Endothelial cell of umbilical vein (primary cell): ENCODE measurements around the gene COPS7A. TPM values are rescaled to one million over a fixed set of nuclear protein-coding genes. Genes with fewer than 3 reads are reported as not detected.

ENCODE experiments used
- BruUV-seq: library from RNA; stranded (reverse); fragments of 400-500 nt; replicated peaks from 2 replicates; lab custom pipeline; 2021; lab: Mats Ljungman, UMichigan
- CTCF ChIA-PET: fragments of 300-600, 350-600 bp; sonication (Branson Sonifier 250); formaldehyde crosslinking; loops from one replicate; lab custom pipeline; 2021; ENCODE audit warnings: antibody characterized with exemption, inconsistent platforms; lab: Charles Lee
- POLR2A ChIA-PET: fragments of 300-600, 350-600 bp; sonication (Branson Sonifier 250); formaldehyde crosslinking; loops from one replicate; lab custom pipeline; 2021; ENCODE audit warnings: antibody characterized with exemption, inconsistent platforms; lab: Charles Lee
- DNase-seq: peaks from one replicate; pipeline ENCODE4 v3.0.0-alpha.2; 2011; ENCODE audit warnings: low read depth, low spot score
- FAIRE-seq: peaks from 2 replicates; lab custom pipeline; 2011; peaks lifted over from hg19 to GRCh38; lab: Jason Lieb, UNC
- H2AFZ ChIP-seq: 2 replicates; pipeline ENCODE4 v1.6.0; 2012; ENCODE audit warnings: low read depth, low read length, control low read depth, inconsistent platforms
- H3K27ac ChIP-seq: 2 replicates; pipeline ENCODE4 v1.5.1; 2011; ENCODE audit warnings: low read depth, mild to moderate bottlenecking, control low read depth, low read length, moderate library complexity; ENCODE audit not compliant: insufficient read depth
- H3K27me3 ChIP-seq, 2 experiments: 2 replicates each; pipeline versions ENCODE4 v1.6.0 to v1.6.1; 2011; ENCODE audit warnings: low read length in 2 of 2, mixed read lengths in 1 of 2; ENCODE audit not compliant: control insufficient read depth in 2 of 2, insufficient read depth in 2 of 2
- H3K36me3 ChIP-seq, 2 experiments: 2 replicates in 1 of 2; 3 replicates in 1 of 2; pipeline ENCODE4 v1.5.1; 2011; ENCODE audit warnings: low read length in 2 of 2, mild to moderate bottlenecking in 1 of 2, moderate library complexity in 1 of 2; ENCODE audit not compliant: control insufficient read depth in 2 of 2, insufficient read depth in 2 of 2; ENCODE audit errors: extremely low read depth in 1 of 2
- H3K4me1 ChIP-seq: 3 replicates; pipeline ENCODE4 v1.5.1; 2011; ENCODE audit warnings: mild to moderate bottlenecking, low read length; ENCODE audit not compliant: control insufficient read depth, insufficient read depth; ENCODE audit errors: extremely low read depth
- H3K4me2 ChIP-seq: 2 replicates; pipeline ENCODE4 v1.6.1; 2011; ENCODE audit warnings: low read length, control low read depth, mixed read lengths; ENCODE audit not compliant: insufficient read depth
- H3K4me3 ChIP-seq, 3 experiments: fragments of 200-600 bp in 1 of 3; sonication (generic), shearing (Covaris generic) in 1 of 3; replicated peaks in 1 of 3; 2 replicates each; pipeline ENCODE4 v1.5.1; 2011 to 2016; ENCODE audit warnings: control low read depth in 3 of 3, low read length in 3 of 3, mild to moderate bottlenecking in 2 of 3, inconsistent platforms in 1 of 3, low read depth in 1 of 3, moderate library complexity in 1 of 3; ENCODE audit not compliant: insufficient read depth in 1 of 3
- H3K79me2 ChIP-seq: 2 replicates; pipeline ENCODE4 v1.6.0; 2012; ENCODE audit warnings: low read length, inconsistent platforms; ENCODE audit not compliant: control insufficient read depth, insufficient read depth
- H3K9ac ChIP-seq: replicated peaks from 2 replicates; pipeline ENCODE3; 2011; ENCODE audit warnings: low read length, control low read depth; ENCODE audit not compliant: insufficient read depth; ENCODE audit errors: extremely low read depth
- H3K9me1 ChIP-seq: replicated peaks from 3 replicates; pipeline ENCODE4 v1.6.0; 2011; ENCODE audit warnings: mild to moderate bottlenecking, low read length; ENCODE audit not compliant: control insufficient read depth, insufficient read depth; ENCODE audit errors: extremely low read depth
- H3K9me3 ChIP-seq: replicated peaks from 2 replicates; pipeline ENCODE4 v1.5.1; 2012; ENCODE audit warnings: low read length, inconsistent platforms; ENCODE audit not compliant: control insufficient read depth, insufficient read depth
- H4K20me1 ChIP-seq: replicated peaks from 2 replicates; pipeline ENCODE3; 2011; ENCODE audit warnings: mild to moderate bottlenecking, low read length; ENCODE audit not compliant: control insufficient read depth, insufficient read depth; ENCODE audit errors: extremely low read depth
- EZH2 ChIP-seq: IDR thresholded peaks from 2 replicates; pipeline ENCODE4 v1.6.1; 2012; ENCODE audit warnings: borderline replicate concordance, low read depth, mild to moderate bottlenecking, moderate library complexity, low read length, inconsistent platforms; ENCODE audit not compliant: severe bottlenecking
- FOS ChIP-seq: IDR thresholded peaks from 2 replicates; pipeline ENCODE4 v1.6.1; 2011; ENCODE audit warnings: mild to moderate bottlenecking, low read length, moderate library complexity, borderline replicate concordance; ENCODE audit not compliant: insufficient read depth
- GATA2 ChIP-seq: IDR thresholded peaks from 2 replicates; pipeline ENCODE4 v1.7.0; 2011; ENCODE audit warnings: low read depth, mild to moderate bottlenecking, moderate library complexity, mixed read lengths, low read length; ENCODE audit not compliant: insufficient read length, insufficient read depth
- JUN ChIP-seq: IDR thresholded peaks from 2 replicates; pipeline ENCODE4 v1.6.1; 2011; ENCODE audit warnings: borderline replicate concordance, low read depth; ENCODE audit not compliant: insufficient read length, insufficient read depth
- MYC ChIP-seq: IDR thresholded peaks from one replicate; pipeline ENCODE4 v1.6.1; 2011; ENCODE audit warnings: mild to moderate bottlenecking, low read depth, low read length
- POLR2A ChIP-seq: IDR thresholded peaks from 2 replicates; pipeline ENCODE4 v1.6.1; 2012; ENCODE audit warnings: low read depth, mild to moderate bottlenecking, control low read depth, low read length
- POLR2AphosphoS5 ChIP-seq: IDR thresholded peaks from 2 replicates; pipeline ENCODE4 v1.6.1; 2012; ENCODE audit warnings: low read depth, mild to moderate bottlenecking, control low read depth, low read length, moderate library complexity; ENCODE audit not compliant: insufficient read depth
- dilution Hi-C: fragments of 300-500 bp; cut with MboI; formaldehyde crosslinking; loops from one replicate; pipeline ENCODE4 v1.15.0; 2019; ENCODE audit warnings: low sequenced_read_pairs; ENCODE audit not compliant: extremely low pct_ligation_motif_present
- intact Hi-C: fragments of 100-400 bp; cut with micrococcal nuclease; formaldehyde crosslinking; loops from one replicate; pipeline ENCODE4 v1.10.0; 2022
- polyA plus RNA-seq, 4 experiments: library from polyadenylated mRNA; depleted of rRNA in 3 of 4; stranded (reverse) in 3 of 4; unstranded in 1 of 4; fragments of >200 nt; gene quantifications; 2 replicates each; pipeline versions ENCODE4 v1.2.1 to v1.2.3, GENCODE V29; 2011 to 2012; ENCODE audit warnings: missing spikeins in 1 of 4
- total RNA-seq: library from RNA; stranded (reverse); gene quantifications from 2 replicates; pipeline ENCODE4 v1.2.3, GENCODE V29; 2021
- TF ChIP-seq, protein P1 (sequence below): IDR thresholded peaks from 2 replicates; pipeline ENCODE4 v1.6.1; 2011; ENCODE audit not compliant: insufficient read depth, insufficient read length
- TF ChIP-seq, protein P2 (sequence below), 2 donors: IDR thresholded peaks; 1 replicate in 1 of 2; 2 replicates in 1 of 2; pipeline ENCODE4 v1.5.1; 2011; ENCODE audit warnings: low read length in 2 of 2, mild to moderate bottlenecking in 2 of 2, moderate library complexity in 2 of 2, control low read depth in 1 of 2, inconsistent platforms in 1 of 2, low read depth in 1 of 2; ENCODE audit not compliant: insufficient read depth in 1 of 2; ENCODE audit errors: extremely low read depth in 1 of 2

Gene COPS7A
- total and polyA plus RNA-seq, 2 donors (not counting 3 experiments of a cell fraction or from before 2014, with no cell fraction given) = 41.1 to 104 TPM

DNA sequence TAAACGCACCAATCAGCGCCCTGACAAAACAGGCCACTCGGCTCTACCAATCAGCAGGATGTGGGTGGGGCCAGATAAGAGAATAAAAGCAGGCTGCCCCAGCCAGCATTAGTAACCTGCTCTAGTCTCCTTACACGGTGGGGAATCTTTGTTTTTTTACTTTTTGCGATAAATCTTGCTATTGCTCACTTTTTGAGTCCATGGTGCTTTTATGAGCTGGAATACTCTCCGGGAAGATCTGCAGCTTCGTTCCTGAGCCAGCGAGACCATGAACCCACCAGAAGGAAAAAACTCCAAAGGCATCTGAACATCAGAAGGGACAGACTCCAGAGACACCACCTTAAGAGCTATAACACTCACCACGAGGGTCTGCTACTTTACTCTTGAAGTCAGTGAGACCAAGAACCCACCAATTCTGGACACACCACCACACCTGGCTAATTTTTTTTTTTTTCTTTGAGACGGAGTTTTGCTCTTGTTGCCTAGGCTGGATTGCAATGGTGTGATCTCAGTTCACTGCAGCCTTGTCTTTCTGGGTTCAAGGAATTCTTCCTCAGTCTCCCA is 6.9 kb upstream of the COPS7A start:
- BruUV-seq = TSS peak; percentile 62
- H3K36me3 ChIP-seq = no peaks in the 10 kb centered on the region
- no peak overlapping the region for H3K4me3 ChIP-seq
- H3K27ac ChIP-seq = no peak overlapping the region
- H3K9me3 ChIP-seq = no peaks in the 10 kb centered on the region
- H3K9ac ChIP-seq = no peak overlapping the region
- no peaks in the 10 kb centered on the region for H4K20me1 ChIP-seq
- H3K4me1 ChIP-seq = no peaks in the 10 kb centered on the region
- H3K4me2 ChIP-seq = no peak overlapping the region
- intact Hi-C loops = no loop called here
- H3K79me2 ChIP-seq = no peaks in the 10 kb centered on the region
- dilution Hi-C loops = no loop called here
- TF ChIP-seq MYC (no peak), FOS (no peak), POLR2AphosphoS5 (no peak), JUN (no peak), POLR2A (no peak), EZH2 (no peak), GATA2 (no peak)
- TF ChIP-seq, protein P1, sequence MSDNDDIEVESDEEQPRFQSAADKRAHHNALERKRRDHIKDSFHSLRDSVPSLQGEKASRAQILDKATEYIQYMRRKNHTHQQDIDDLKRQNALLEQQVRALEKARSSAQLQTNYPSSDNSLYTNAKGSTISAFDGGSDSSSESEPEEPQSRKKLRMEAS = no peak
- TF ChIP-seq, protein P2, sequence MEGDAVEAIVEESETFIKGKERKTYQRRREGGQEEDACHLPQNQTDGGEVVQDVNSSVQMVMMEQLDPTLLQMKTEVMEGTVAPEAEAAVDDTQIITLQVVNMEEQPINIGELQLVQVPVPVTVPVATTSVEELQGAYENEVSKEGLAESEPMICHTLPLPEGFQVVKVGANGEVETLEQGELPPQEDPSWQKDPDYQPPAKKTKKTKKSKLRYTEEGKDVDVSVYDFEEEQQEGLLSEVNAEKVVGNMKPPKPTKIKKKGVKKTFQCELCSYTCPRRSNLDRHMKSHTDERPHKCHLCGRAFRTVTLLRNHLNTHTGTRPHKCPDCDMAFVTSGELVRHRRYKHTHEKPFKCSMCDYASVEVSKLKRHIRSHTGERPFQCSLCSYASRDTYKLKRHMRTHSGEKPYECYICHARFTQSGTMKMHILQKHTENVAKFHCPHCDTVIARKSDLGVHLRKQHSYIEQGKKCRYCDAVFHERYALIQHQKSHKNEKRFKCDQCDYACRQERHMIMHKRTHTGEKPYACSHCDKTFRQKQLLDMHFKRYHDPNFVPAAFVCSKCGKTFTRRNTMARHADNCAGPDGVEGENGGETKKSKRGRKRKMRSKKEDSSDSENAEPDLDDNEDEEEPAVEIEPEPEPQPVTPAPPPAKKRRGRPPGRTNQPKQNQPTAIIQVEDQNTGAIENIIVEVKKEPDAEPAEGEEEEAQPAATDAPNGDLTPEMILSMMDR (IDR thresholded peaks at IDR 0.05; ENCODE audit: extremely low read depth in 1 of 2, insufficient read depth in 1 of 2, low read depth in 1 of 2, low read length in 2 of 2) = no peak
- DNase-seq = no peak
- no peaks in the 10 kb centered on the region for H3K27me3 ChIP-seq
- no peaks in the 10 kb centered on the region for H3K9me1 ChIP-seq
- POLR2A ChIA-PET = no interaction called here
- no peak for FAIRE-seq
- H2AFZ ChIP-seq = no peak overlapping the region
- CTCF ChIA-PET = interaction anchor here (0.7 kb wide), 1 partner anchor 163 kb away, joined by 3 read pairs; no protein-coding TSS in a partner anchor
